HG03460 (cell line): Measurements from ENCODE around the gene SLC2A13.
"Not testable (repeated sequence)": the region's sequence is repeated elsewhere in the genome, so short reads cannot be mapped to it uniquely, and the experiment has no call there.

ENCODE experiments used
- ATAC-seq: cut with Tn5 transposase; IDR thresholded peaks from one replicate; pipeline ENCODE4 v1.9.1; 2021; ENCODE audit not compliant: unreplicated experiment

Gene SLC2A13

DNA sequence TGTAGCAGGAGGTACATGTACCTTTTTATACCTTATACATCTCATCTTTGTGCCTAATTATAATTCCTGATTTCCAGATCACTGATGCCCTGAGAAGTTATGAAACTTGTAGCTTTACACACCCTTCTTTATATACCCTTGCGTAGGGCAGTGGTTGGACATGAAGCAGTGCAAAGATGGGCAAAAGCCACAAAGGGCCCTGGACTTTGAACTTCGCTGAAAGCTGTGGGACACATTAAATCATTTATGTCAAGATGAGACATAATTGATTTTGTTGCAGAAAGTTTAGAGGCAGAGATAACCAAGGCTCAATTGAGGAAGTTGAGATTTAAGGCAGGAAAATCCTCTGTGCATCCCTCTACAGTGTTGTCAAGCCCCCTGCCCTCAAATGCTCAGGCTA is 170.0 kb downstream of the SLC2A13 start:
- no peak for ATAC-seq

DNA sequence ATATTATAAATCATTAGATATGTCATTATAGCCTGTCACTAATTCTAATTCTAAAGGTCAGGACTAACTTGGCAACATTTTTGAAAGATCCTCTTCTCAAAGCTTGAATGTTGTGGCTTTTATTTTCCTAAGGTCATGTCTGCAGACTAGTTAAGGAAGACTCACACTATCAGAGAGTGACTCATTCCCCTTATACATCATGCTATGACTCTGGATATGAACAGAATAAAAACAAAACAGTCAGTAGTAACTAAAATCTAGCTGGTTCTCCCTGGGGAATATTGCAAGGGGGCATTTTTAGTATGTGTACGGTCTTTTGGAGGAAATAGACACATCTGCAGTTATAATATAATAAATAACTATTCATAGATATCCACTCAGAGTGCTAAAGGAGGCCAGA is 170.6 kb downstream of the SLC2A13 start:
- ATAC-seq, result no peak

DNA sequence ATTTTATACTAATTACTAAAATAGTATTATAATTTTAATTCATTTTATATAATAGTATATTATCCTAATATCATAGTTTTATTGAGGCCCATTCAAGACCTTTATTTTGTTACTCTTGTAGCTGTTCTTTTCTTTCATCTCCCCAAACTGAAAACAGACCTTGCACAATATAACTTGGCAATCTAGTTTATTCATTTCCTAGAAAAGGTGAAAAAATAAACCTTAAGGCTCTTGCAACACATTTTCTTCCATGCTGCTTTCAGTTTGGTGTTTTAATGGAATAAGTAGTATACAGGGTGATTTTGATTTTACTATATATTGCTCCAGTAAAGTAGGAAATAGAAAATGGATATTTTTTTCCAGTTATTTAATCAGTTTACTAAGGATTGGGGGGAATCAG is 174.0 kb downstream of the SLC2A13 start:
- no peak for ATAC-seq

DNA sequence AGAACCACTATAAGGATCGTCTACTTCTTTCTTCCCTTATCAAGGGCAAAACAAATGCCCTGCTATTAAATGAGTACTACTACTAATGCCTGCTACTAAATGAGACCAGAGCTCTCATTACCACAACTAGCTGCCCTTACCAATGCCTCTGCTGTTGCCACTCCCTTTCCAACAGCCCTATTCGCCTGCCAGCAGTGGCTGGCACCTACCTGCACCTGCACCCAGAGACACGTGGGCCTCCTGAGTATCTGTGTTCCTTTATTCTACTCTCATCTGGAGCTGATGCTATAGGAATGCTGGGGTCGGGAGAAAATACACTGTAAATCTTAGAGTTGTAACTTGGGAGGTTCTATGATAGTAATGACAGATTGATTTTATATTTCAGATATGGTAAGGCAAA is 174.7 kb downstream of the SLC2A13 start:
- no peak for ATAC-seq

DNA sequence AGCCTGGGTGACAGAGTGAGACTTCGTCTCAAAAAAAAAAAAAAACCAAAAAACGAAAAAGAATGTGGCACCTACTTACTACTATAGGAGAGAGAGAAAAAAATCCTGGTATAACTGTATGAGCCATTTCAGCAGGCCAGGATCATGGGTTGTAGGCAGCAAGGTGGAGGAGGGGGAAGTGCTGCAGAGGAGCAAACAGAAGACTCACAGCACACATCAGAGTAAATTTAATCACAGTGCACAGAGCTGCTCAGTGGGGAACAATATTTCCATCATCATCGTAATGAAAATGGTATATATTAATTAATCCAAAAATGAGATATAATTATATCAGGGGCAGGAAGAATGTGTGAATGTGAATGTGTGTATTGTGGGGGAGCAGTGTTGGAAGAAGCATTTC is 175.8 kb downstream of the SLC2A13 start:
- no peak for ATAC-seq

DNA sequence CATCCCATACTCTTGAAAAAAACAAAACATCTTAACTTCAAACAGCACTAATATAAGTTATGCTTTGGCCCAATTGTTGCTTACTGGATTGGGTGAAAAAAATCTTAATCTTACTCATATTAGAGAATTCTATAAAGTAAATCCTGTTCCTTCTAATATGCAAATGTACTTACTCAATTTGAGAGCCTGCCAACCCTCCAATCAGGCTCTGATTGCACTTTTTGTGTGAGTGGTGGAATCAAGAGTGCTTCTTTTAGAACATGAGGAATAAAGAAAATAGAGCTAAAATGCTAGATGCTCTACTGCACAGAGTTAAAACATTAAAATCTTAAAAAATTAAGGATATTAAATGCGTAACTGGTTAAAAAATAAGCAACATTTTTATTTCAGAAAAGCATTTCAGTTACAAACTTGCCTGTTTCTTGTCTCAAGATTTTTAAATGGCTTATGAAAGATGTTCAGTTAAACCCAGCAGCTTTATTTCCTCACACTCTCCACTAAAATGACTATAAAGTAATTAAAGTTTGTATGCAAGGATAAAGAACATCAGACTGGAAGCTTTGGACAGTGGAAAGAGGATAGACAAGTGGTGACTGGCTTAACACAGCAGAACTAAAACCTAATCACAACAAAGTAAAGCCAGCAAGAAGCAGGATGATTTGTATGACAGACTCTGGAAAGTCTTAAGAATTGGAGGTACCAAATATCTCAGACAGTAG is 177.5 kb downstream of the SLC2A13 start:
- no peak for ATAC-seq

DNA sequence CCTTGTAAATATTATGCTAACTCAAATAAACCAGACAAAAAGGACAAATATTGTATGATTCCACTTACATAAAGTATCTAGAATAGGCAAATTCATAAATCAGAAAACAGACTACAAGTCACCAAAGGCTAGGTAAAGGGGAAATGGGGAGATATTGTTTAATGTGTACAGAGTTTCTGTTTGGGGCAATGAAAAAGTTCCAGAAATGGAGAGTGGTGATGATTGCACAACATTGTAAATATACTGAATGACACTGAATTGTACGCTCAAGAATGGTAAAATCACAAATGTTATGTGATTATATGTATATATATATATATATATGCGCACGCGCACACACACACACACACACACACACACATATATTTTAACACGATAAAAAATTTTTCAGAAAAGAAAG is 182.5 kb downstream of the SLC2A13 start:
- ATAC-seq, result no peak

DNA sequence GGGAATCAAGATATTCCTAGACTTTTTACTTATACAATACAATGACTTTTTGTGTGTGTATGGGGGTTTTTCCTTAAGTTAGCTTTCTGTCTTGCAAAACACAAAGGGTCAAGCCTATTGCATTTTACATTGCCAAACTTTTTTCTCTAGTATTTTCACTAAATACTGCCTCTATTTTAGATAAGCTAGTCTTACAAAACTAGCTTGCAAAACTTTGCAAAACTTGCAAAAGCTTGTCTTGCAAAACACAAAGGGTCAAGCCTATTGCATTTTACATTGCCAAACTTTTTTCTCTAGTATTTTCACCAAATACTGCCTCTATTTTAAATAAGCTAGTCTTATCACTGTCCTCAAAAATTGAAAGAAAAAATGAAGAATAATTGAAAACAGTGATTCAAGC is 183.3 kb downstream of the SLC2A13 start:
- ATAC-seq, result not testable (repeated sequence)

DNA sequence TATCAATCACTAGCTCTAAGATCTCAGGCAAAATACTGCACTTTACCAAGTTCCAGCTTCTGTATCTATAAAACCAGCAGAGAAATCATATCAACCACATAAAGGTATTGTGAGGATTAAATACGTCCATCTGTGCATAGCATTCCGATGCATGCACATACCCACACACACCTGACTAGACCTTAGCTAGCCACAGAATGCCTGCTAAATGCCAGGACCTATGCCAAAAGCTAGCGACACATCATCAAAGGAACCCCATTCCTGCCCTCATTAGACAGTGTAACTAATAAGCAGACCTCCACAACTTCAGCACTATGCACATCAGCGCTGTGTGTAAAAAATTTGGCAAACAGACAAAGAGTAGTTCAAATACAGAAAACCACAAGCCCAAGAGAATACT is 185.2 kb downstream of the SLC2A13 start:
- no peak for ATAC-seq

DNA sequence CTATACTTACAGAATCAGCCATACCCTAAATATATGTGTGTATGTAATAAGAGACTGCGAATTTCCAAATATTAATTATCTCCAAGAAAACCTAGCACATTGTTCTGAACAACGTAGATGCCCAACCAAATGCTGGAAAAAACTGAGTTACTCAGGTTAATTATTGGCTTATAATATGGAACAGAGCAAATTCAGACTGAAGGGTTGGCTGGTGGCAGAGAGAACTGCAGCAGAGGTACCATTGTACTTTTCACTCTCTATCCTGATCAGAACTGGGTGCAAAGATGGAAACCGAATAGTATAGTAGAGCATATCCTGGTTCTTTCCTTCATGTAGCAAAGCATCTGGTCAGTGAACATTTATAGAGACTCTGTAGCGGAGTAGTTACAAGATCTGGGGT is 185.7 kb downstream of the SLC2A13 start:
- ATAC-seq, result no peak

DNA sequence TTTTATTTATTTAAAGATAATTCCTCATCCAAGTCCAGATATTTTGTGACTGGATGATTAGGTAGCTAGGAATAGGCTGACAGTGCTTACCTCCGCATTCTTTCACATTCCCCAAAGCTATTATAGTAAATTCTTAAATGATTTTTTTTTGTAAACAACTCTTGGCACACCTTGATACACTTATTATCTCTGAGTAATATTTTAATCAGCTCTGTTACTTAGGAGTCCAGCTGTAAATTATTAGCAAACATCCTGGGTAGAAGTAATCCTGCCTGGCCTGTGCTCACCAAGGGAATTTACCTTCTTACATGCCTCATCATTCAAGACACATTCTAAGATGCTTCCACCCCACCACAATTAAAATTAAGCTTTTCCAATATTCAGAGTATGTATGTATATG is 186.1 kb downstream of the SLC2A13 start:
- ATAC-seq, result no peak

DNA sequence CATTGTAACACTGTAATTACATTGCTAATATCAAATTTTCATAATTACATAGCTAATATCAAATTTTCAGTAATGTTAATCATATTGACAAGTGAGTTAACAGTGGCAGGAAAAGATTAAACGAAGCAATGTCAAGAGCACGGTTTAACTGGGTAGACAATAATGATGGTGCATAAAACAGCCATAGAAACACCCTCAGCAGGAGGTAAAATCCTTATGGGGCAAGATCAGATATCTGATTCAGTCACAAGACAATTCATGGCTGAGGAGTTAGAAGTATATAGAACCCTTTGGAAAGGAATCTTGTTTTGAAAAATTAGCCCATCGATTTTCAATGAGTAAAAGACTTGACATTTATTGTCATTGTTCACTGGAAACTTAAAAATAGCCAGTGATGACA is 190.6 kb downstream of the SLC2A13 start:
- ATAC-seq, result no peak

DNA sequence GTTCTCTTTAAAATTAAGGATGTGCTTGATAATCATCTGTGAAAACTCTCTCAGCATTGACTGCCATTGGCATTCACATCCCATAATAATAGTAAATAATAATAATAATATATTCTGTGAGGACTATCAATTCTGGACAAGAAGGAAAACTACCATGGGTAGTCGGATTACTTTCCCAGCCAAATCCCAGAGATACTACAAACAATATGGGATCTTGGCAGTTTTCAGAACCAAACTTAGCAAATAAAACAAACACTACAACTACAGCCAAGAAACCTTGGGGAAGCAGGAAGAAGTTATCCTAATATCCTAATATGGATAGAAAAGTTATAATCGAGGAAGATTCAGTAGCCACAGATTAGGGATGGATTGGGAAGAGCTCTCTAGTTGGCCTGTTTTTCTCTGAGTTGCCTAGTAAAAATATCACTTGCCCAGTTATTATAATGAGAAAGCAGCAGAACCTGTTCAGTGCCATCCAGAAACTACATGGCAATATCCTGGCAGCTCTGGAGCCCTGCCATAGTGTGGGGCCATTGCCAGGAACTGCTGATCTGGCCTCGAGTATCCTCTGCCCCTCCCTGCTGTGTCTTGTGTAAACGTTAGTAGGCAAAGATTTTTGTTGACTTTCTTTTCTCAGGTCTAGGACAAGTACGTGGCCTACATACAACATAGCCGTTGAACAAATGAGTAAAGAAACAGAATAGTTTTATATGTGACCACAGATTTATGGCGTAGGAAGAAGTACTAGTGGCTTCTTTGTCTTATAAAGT is 193.5 kb downstream of the SLC2A13 start:
- no peak for ATAC-seq

DNA sequence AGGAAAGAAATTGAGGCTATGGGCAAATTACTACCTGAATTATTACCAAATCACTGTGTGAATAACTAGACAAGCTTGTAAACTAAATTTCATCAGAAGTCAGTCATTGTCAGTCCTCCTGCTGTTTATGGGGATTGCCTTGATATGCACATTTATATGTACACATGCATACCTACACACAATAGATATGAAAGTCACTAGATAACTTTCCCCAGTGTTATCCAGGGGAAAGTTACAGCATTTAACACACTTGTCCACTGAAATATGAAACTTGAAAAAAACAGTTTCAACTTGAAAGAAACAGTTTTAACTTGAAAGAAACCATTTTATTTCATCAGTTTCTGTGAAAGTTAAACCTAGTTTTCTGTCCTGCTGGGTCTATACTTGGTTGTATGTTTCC is 199.6 kb downstream of the SLC2A13 start:
- no peak for ATAC-seq

DNA sequence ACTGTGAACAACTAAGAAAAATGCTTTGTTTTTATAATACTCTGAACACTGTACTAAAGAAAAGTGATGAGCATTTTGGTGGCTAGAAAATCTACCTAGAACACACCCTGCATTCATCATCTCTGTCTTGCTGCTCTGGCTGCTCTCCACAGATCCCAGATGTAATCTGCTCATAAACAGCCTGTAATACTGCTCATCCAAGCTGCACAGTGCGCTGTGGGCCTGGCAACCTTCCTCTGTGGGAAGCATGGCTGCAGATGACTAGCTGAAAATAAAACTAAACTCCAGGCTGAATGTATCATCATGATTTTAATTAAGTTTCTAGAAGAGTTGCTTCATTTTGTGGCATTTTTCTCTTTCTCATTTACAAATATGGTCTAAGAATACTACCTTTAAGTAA is 200.7 kb downstream of the SLC2A13 start:
- ATAC-seq, result no peak

DNA sequence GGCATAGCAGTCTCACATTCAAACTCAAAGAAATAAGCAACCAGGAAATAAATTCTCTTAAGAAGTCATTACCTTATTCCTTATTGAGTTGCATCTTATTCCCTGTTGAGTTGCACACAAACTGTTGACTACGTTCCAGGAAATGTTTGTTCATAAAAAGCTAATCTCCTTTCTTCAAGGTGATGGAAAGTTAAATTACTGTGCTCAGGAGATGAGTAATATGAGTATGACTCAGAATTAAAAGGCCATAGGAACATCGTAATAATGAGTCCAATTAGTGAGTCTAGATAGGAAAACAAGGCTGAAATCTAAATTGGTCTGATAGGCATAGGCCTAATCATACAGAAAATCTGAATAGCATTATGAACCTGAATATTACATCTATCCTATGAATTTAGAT is 203.1 kb downstream of the SLC2A13 start:
- ATAC-seq, result no peak

DNA sequence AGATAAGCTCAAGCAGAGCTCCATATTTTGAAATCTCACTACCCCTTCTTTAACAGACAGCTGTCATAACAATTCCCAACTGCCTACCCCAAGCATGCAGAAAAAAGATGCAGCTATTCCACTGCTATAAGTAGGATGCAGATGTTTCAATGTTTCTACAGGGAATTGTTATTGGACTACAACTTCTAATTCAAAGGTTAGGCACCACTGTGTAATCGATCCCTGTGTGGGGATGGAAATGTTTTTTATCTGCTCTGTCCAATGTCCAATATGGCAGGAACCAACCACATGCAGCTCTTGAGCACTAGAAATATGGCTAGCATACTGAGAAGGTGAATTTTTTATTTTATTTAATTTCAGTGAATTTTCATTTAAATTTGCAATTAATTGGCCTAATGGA is 208.6 kb downstream of the SLC2A13 start:
- no peak for ATAC-seq

DNA sequence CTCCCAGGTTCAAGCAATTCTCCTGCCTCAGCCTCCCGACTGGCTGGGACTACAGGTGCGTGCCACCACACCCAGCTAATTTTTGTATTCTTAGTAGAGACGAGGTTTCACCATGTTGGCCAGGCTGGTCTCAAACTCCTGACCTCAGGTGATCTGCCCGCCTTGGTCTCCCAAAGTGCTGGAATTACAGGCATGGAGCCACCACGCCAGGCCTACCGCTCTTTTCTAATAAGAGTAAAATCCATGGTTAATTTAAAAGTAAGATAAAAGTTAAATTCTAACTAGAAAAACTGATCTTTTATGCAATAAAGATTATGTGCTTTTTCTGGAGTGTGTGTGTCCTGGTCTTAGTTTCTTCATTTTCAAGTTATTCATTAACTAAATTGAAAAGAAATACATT is 212.5 kb downstream of the SLC2A13 start:
- ATAC-seq, result not testable (repeated sequence)

DNA sequence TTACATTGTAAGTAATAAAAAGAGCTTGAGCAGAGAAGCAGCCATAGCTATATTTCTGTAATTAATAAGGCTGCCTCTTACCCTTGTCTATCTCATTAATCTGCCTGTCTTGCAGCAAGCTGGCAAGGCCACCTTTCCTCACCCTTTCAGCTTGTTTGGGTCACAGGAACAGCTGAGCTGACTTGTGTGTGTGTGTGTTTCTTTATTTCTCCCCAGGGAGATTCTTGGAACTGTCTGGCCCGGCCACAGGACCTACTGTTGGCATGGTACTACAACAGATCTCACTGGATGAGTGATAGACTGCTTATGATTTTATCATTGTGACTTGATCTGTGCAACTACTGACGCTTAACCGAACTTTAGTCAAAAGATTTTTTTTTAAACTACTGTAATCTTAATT is 213.7 kb downstream of the SLC2A13 start:
- ATAC-seq, result no peak

DNA sequence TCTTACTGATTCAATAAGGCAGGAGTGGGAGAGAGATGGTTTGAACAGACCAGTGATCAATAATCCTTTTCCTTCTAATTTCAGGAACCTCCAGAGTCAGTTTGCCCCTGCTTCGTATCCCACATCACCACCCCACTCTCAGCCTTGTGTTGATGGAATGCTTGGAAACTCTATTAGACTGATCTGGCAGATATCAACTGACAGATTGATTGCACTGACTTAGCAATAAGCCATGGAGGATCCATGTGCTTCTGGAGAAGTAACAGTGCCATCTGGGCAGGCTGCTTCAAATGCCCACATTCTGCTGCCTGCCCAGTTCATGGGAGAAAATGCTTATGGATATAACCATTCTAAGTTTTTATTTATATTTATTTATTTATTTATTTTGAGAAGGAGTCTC is 218.0 kb downstream of the SLC2A13 start:
- no peak for ATAC-seq

DNA sequence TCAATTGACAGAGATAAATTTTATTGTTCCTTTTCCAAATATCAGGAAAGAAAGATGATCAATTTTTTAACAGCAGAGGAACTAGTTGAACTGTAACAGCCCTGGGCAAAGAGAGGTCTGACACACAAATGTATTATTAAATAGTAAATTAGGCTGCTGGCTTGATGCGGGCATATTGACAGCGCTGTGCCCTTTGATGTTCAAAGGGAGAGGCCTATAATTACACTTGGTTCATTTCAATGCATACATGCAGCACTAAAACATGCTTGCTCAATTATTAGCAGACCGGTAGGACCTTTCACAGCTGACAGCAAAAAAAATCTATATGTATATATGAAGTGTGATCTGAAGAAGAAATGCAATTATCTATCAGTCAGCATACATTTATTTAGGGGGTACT is 219.8 kb downstream of the SLC2A13 start:
- no peak for ATAC-seq

DNA sequence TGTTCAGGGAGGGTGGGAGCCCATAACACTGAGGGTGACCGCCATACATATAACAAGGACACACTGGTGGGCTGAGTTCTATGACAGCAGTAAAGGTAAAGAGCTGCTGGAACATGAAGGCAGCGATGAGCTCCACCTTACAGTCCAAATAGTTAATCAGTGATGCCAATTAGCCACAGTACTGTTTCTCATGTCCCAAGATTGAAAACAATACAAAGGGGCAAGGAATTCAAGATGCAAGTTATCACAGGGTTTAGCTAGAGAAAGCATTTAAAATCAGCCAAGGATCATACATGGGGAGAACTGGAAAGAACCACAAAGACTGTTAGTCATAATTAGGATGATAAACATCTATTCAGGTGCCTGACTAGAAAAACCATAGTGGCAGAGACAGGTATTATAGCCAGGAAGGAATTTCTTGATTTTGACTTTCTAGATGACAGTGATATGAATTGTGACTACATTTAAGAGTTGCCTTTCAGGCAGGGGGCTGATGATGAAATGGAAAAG is 221.2 kb downstream of the SLC2A13 start:
- no peak for ATAC-seq

DNA sequence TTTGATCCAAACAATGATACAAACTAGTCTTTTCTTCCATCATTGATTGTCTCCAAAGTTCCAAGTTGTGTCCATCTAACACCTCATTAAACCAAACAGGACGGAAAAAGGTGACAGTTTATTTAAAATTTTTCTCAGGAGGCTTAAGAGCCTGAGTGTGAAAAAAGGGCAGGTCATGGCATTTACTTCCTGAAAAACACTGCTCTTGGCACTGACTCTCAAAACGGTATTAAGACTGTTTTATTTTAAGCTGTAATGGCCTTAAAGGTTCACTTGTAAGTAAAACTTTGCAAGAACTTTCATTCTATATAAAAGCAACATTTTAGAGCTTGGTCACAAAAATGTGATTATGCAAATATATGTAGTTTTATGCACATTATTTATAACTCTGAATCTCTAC is 222.5 kb downstream of the SLC2A13 start:
- no peak for ATAC-seq
